ENCODE results near the gene KDM4F.

KDM4F gene

DNA sequence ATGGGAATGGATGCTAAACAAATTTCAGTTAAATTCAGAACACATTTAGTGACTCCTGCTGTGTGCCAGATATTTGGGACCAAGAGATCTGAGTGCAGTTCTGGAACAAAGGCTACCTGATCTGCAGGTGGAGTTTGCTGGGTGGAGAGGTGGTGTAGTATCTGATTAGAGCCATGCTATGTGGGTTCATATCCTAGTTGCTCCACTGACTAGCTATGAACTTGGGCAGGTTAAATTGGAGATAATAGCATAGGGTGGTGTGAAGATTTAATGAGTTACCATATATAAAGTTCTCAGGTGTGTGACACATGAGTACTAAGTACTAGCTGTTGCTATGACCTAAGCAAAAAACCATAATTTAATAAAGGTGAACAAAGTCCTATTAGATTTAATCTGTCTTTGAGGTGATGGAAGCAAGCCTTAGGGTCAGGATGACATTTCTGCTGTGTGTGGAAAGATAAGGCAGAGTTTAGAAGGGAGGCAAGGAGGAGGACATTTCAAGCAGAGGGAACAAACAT, 42.5 kb downstream of the KDM4F start:
- Mint-ChIP-seq H3K27ac (no peak overlapping the region), H3K4me3 (peak overlapping the region; percentile 8), H3K9me3 (no peaks in the 10 kb centered on the region), H3K4me1 (ENCODE audit: low read depth) (peaks cover 59% of the 10 kb centered on the region), H3K36me3 (ENCODE audit: low read depth) (peaks cover 7% of the 10 kb centered on the region), H3K27me3 (ENCODE audit: low read depth) (no peaks in the 10 kb centered on the region)

- Mint-ChIP-seq H3K4me3 (peak overlapping the region; percentile 56), H3K4me1 (ENCODE audit: low read depth) (peaks cover 64% of the 10 kb centered on the region), H3K27ac (peak overlapping the region; percentile 4)
Measured at GRCh38 chr11:95092549-95093324, 43.5 kb downstream of the KDM4F start.

GRCh38 chr11:95093548-95093947, 44.3 kb downstream of the KDM4F start:
- peaks cover 61% of the 10 kb centered on the region for H3K4me1 Mint-ChIP-seq (ENCODE audit: low read depth)
- H3K27ac Mint-ChIP-seq = no peak overlapping the region
- H3K36me3 Mint-ChIP-seq (ENCODE audit: low read depth) = peaks cover 14% of the 10 kb centered on the region
- H3K27me3 Mint-ChIP-seq (ENCODE audit: low read depth) = no peaks in the 10 kb centered on the region
- H3K9me3 Mint-ChIP-seq = no peaks in the 10 kb centered on the region
- H3K4me3 Mint-ChIP-seq = peak overlapping the region; percentile 56

More at GRCh38 chr11:95092549-95093324, 43.5 kb downstream of the KDM4F start:
- no peaks in the 10 kb centered on the region for H3K27me3 Mint-ChIP-seq (ENCODE audit: low read depth)
- no peaks in the 10 kb centered on the region for H3K9me3 Mint-ChIP-seq
- peaks cover 14% of the 10 kb centered on the region for H3K36me3 Mint-ChIP-seq (ENCODE audit: low read depth)

GRCh38 chr11:95095858-95096587, 46.8 kb downstream of the KDM4F start:
- peak overlapping the region; percentile 42 for H3K27ac Mint-ChIP-seq
- H3K36me3 Mint-ChIP-seq (ENCODE audit: low read depth) = peaks cover 12% of the 10 kb centered on the region
- H3K4me3 Mint-ChIP-seq = no peak overlapping the region
- H3K4me1 Mint-ChIP-seq (ENCODE audit: low read depth) = peaks cover 48% of the 10 kb centered on the region
- H3K27me3 Mint-ChIP-seq (ENCODE audit: low read depth) = no peaks in the 10 kb centered on the region
- H3K9me3 Mint-ChIP-seq = no peaks in the 10 kb centered on the region

GRCh38 chr11:95097209-95097608, 48.0 kb downstream of the KDM4F start:
- Mint-ChIP-seq H3K27me3 (ENCODE audit: low read depth) (no peaks in the 10 kb centered on the region), H3K36me3 (ENCODE audit: low read depth) (peaks cover 14% of the 10 kb centered on the region), H3K4me1 (ENCODE audit: low read depth) (peaks cover 36% of the 10 kb centered on the region), H3K27ac (peak overlapping the region; percentile 0), H3K9me3 (no peaks in the 10 kb centered on the region), H3K4me3 (no peak overlapping the region)

DNA sequence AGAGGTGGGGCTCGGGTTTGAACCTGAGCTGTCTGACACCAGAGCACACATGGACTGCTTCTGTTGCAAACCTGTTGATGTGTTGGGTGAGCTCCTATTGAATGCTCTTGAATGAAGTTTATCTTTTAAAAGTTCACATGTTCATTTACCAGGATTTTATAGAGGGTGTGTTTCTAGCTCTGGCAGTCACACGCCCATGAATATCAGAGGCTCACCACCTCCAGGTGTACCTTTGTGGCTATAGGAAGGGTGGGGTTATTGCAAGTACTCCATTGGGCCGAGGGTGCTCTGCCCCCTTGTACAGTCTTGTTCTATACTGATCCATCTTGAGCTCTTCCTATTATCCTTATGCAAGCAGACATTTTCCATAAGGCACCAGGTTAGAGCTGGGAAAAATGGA, 49.6 kb downstream of the KDM4F start:
- H3K27me3 Mint-ChIP-seq (ENCODE audit: low read depth) = no peaks in the 10 kb centered on the region
- peaks cover 14% of the 10 kb centered on the region for H3K36me3 Mint-ChIP-seq (ENCODE audit: low read depth)
- H3K9me3 Mint-ChIP-seq = no peaks in the 10 kb centered on the region
- H3K4me1 Mint-ChIP-seq (ENCODE audit: low read depth) = peaks cover 21% of the 10 kb centered on the region
- no peak overlapping the region for H3K27ac Mint-ChIP-seq
- H3K4me3 Mint-ChIP-seq = no peak overlapping the region

GRCh38 chr11:95100191-95100648, 51.0 kb downstream of the KDM4F start:
- Mint-ChIP-seq H3K27me3 (ENCODE audit: low read depth) (no peaks in the 10 kb centered on the region), H3K9me3 (no peaks in the 10 kb centered on the region), H3K27ac (no peak overlapping the region), H3K36me3 (ENCODE audit: low read depth) (peaks cover 13% of the 10 kb centered on the region), H3K4me3 (no peak overlapping the region), H3K4me1 (ENCODE audit: low read depth) (peaks cover 13% of the 10 kb centered on the region)
